HepG2 (cell line): ENCODE results near the gene GIMAP8.

ENCODE experiments used
- FOXP1 ChIP-seq, 2 experiments: fragments of 450-650 bp in 1 of 2; IDR thresholded peaks; 2 replicates each; pipeline ENCODE4 v1.6.1; 2017 to 2018; ENCODE audit warnings: antibody characterized with exemption in 1 of 2
- NFE2L1 ChIP-seq: sonication (generic); formaldehyde crosslinking; IDR thresholded peaks from 2 replicates; pipeline ENCODE4 v1.4.0; 2020; ENCODE audit warnings: missing genetic modification reagents, mild to moderate bottlenecking, borderline replicate concordance
- PHF21A ChIP-seq: sonication (generic); formaldehyde crosslinking; IDR thresholded peaks from 2 replicates; pipeline ENCODE4 v1.5.0; 2020; ENCODE audit warnings: mild to moderate bottlenecking, missing genetic modification reagents
- PRPF4 ChIP-seq: fragments of 200-400 bp; formaldehyde crosslinking; IDR thresholded peaks from 2 replicates; pipeline ENCODE4 v1.6.1; 2016; ENCODE audit warnings: low read length, low read depth; ENCODE audit not compliant: poor library complexity, severe bottlenecking
- SNAPC2 ChIP-seq: sonication (generic); formaldehyde crosslinking; IDR thresholded peaks from 2 replicates; pipeline ENCODE4 v1.8.1; 2022; ENCODE audit warnings: mild to moderate bottlenecking, missing genetic modification reagents
- ZBTB33 ChIP-seq: sonication (generic); formaldehyde crosslinking; IDR thresholded peaks from 2 replicates; pipeline ENCODE4 v1.4.0; 2020; ENCODE audit warnings: missing genetic modification reagents
- TF ChIP-seq, protein P1 (sequence below), 2 experiments: sonication (generic) in 1 of 2; formaldehyde crosslinking in 1 of 2; IDR thresholded peaks; 2 replicates each; pipeline versions ENCODE4 v1.5.1 to v1.6.1; 2011 to 2020; ENCODE audit warnings: borderline replicate concordance in 1 of 2, low read depth in 1 of 2, low read length in 1 of 2, mild to moderate bottlenecking in 1 of 2, missing genetic modification reagents in 1 of 2, moderate library complexity in 1 of 2
- TF ChIP-seq, protein P2 (sequence below): sonication (generic); formaldehyde crosslinking; IDR thresholded peaks from 2 replicates; pipeline ENCODE4 v1.5.0; 2020; ENCODE audit warnings: mild to moderate bottlenecking, missing genetic modification reagents, moderate library complexity

DNA sequence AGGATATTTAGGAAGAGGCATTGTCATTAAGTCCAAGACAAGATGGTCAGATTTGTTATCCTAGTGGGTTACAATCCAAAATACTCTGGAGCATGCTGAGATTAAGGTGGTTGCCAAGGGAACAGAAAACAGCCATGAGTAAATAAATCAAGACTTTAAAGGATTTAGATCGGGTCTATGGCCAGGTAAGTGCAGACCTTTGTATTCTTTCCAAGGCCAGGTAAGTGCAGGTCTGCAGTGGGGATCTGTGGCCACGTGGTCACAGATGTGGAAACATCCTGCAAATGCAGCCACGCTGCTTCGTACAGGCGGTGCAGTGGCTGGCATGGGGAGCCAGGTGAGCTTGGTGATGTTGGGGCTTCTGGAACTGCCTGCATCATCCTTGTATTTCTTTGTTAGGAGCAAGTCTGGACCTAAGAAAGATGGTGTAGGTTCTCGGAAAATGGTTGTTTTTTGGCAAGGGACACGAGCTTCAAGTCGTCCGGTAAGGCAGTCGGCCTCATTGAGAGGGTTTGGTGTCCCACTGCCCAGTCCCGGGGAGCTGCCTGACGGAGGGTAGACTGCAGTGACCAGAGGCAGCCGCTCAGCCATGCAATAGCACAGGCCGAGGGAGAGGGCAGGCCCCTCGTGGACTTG, 49.5 kb upstream of the GIMAP8 start:
- TF ChIP-seq, protein P1, sequence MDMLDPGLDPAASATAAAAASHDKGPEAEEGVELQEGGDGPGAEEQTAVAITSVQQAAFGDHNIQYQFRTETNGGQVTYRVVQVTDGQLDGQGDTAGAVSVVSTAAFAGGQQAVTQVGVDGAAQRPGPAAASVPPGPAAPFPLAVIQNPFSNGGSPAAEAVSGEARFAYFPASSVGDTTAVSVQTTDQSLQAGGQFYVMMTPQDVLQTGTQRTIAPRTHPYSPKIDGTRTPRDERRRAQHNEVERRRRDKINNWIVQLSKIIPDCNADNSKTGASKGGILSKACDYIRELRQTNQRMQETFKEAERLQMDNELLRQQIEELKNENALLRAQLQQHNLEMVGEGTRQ (IDR thresholded peaks at IDR 0.05; ENCODE audit: low read depth, low read length), result no peak
- TF ChIP-seq, protein P1 (CRISPR knock-in tag; IDR thresholded peaks at IDR 0.05; ENCODE audit: borderline replicate concordance), result no peak
- TF ChIP-seq SNAPC2 (CRISPR knock-in tag), result no peak
- TF ChIP-seq ZBTB33 (CRISPR knock-in tag), result no peak
- TF ChIP-seq, protein P2, sequence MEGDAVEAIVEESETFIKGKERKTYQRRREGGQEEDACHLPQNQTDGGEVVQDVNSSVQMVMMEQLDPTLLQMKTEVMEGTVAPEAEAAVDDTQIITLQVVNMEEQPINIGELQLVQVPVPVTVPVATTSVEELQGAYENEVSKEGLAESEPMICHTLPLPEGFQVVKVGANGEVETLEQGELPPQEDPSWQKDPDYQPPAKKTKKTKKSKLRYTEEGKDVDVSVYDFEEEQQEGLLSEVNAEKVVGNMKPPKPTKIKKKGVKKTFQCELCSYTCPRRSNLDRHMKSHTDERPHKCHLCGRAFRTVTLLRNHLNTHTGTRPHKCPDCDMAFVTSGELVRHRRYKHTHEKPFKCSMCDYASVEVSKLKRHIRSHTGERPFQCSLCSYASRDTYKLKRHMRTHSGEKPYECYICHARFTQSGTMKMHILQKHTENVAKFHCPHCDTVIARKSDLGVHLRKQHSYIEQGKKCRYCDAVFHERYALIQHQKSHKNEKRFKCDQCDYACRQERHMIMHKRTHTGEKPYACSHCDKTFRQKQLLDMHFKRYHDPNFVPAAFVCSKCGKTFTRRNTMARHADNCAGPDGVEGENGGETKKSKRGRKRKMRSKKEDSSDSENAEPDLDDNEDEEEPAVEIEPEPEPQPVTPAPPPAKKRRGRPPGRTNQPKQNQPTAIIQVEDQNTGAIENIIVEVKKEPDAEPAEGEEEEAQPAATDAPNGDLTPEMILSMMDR (CRISPR knock-in tag), result no peak
- no peak for TF ChIP-seq FOXP1 (IDR thresholded peaks at IDR 0.05)
- no peak for TF ChIP-seq FOXP1 (CRISPR knock-in tag; IDR thresholded peaks at IDR 0.05)
- TF ChIP-seq PHF21A (CRISPR knock-in tag), result no peak
- no peak for TF ChIP-seq NFE2L1 (CRISPR knock-in tag)
- no peak for TF ChIP-seq PRPF4
